HepG2 (cell line): ENCODE data around the gene PARP3. TPM values are rescaled to one million over a fixed set of nuclear protein-coding genes. Genes with fewer than 3 reads are reported as not detected.

ENCODE experiments used
- ATAC-seq: fragments of 200-7000 bp; cut with Tn5 transposase; 3 replicates; pipeline ENCODE4 v1.9.1; 2020; ENCODE audit warnings: mild to moderate bottlenecking, moderate library complexity
- BruUV-seq: library from RNA; stranded (reverse); fragments of 400-500 nt; replicated peaks from 2 replicates; lab custom pipeline; 2021; lab: Mats Ljungman, UMichigan
- CTCF ChIA-PET: fragments of 300-600 bp; formaldehyde crosslinking; extraction: SDS; loops from one replicate; lab custom pipeline; 2021; ENCODE audit warnings: low total read pairs, inconsistent platforms, low intra/inter-chr PET ratio; lab: Yijun Ruan, JAX
- POLR2A ChIA-PET: fragments of 350-600 bp; sonication (Branson Sonifier 250); formaldehyde crosslinking; loops from one replicate; lab custom pipeline; 2020; ENCODE audit warnings: antibody characterized with exemption, inconsistent platforms; lab: Yijun Ruan, JAX
- DNase-seq: peaks from one replicate; pipeline ENCODE4 v3.0.0-alpha.2; 2015; ENCODE audit warnings: low spot score
- FAIRE-seq: peaks from 3 replicates; lab custom pipeline; 2011; peaks lifted over from hg19 to GRCh38; lab: Jason Lieb, UNC
- H2AFZ ChIP-seq: one replicate; pipeline ENCODE4 v1.6.1; 2011; ENCODE audit warnings: low read length, inconsistent platforms
- H3K27ac ChIP-seq: fragments of 300-600 bp; 3 replicates; pipeline ENCODE4 v1.8.0; 2011; ENCODE audit warnings: mixed run types, mild to moderate bottlenecking, mixed read lengths, low read length, inconsistent platforms; ENCODE audit not compliant: insufficient read depth; ENCODE audit errors: extremely low read length
- H3K27me3 ChIP-seq, 2 experiments: fragments of 200-600 bp in 1 of 2; 2 replicates in 1 of 2; 3 replicates in 1 of 2; pipeline versions ENCODE4 v1.6.0 to v1.8.0; 2011; ENCODE audit warnings: low read length in 2 of 2, mild to moderate bottlenecking in 2 of 2, moderate library complexity in 2 of 2, inconsistent platforms in 1 of 2; ENCODE audit not compliant: insufficient read depth in 2 of 2, control insufficient read depth in 1 of 2
- H3K36me3 ChIP-seq, 2 experiments: fragments of 200-600 bp in 1 of 2; replicated peaks in 1 of 2; 2 replicates in 1 of 2; 3 replicates in 1 of 2; pipeline versions ENCODE4 v1.5.1 to v1.8.0; 2011; ENCODE audit warnings: low read length in 2 of 2, inconsistent platforms in 1 of 2; ENCODE audit not compliant: insufficient read depth in 2 of 2, control insufficient read depth in 1 of 2
- H3K4me1 ChIP-seq: 2 replicates; pipeline ENCODE4 v1.5.1; 2012; ENCODE audit warnings: low read length, inconsistent platforms; ENCODE audit not compliant: insufficient read depth
- H3K4me2 ChIP-seq: 2 replicates; pipeline ENCODE4 v1.6.0; 2011; ENCODE audit warnings: low read depth, low read length, inconsistent platforms
- H3K4me3 ChIP-seq, 3 experiments: fragments of 200-600 bp in 1 of 3; sonication (generic), shearing (Covaris generic) in 1 of 3; replicated peaks in 1 of 3; 2 replicates each; pipeline ENCODE4 v1.5.1; 2011 to 2016; ENCODE audit warnings: low read length in 3 of 3, inconsistent platforms in 2 of 3, low read depth in 2 of 3, mild to moderate bottlenecking in 2 of 3, control low read depth in 1 of 3, mixed read lengths in 1 of 3; ENCODE audit not compliant: insufficient read depth in 1 of 3
- H3K79me2 ChIP-seq: one replicate; pipeline ENCODE4 v1.6.1; 2011; ENCODE audit warnings: low read length, inconsistent platforms; ENCODE audit not compliant: insufficient read depth
- H3K9ac ChIP-seq: 2 replicates; pipeline ENCODE4 v1.6.0; 2011; ENCODE audit warnings: mild to moderate bottlenecking, low read depth, low read length, inconsistent platforms; ENCODE audit not compliant: insufficient read depth
- H3K9me3 ChIP-seq: 2 replicates; pipeline ENCODE4 v1.5.1; 2012; ENCODE audit warnings: mild to moderate bottlenecking, low read length
- H4K20me1 ChIP-seq: 2 replicates; pipeline ENCODE4 v1.6.0; 2011; ENCODE audit warnings: inconsistent platforms, mild to moderate bottlenecking, low read length, moderate library complexity; ENCODE audit not compliant: insufficient read depth
- ATAD3A ChIP-seq: sonication (generic); formaldehyde crosslinking; IDR thresholded peaks from 2 replicates; pipeline ENCODE4 v1.4.0; 2020; ENCODE audit warnings: missing genetic modification reagents
- KAT8 ChIP-seq: IDR thresholded peaks from 2 replicates; pipeline ENCODE4 v1.6.1; 2016; ENCODE audit warnings: missing genetic modification reagents, missing compliant biosample characterization
- NFIC ChIP-seq: IDR thresholded peaks from 2 replicates; pipeline ENCODE4 v1.6.1; 2012; ENCODE audit warnings: mild to moderate bottlenecking, low read length, inconsistent platforms
- ZBTB1 ChIP-seq: sonication (generic); formaldehyde crosslinking; IDR thresholded peaks from 2 replicates; pipeline ENCODE4 v1.4.0; 2020; ENCODE audit warnings: missing genetic modification reagents, borderline replicate concordance
- WGBS: methylation state at CpG from one replicate; pipeline ENCODE4 v1.1.6; 2017; ENCODE audit warnings: low lambda C conversion rate; 5-methylcytosine and 5-hydroxymethylcytosine counted together
- in situ Hi-C: cut with HindIII; loops from 2 replicates; pipeline ENCODE4 v1.10.0; 2017; ENCODE audit warnings: low pct_unique_long_range_greater_than_20kb; ENCODE audit not compliant: extremely low pct_ligation_motif_present
- intact Hi-C: fragments of 100-400 bp; cut with micrococcal nuclease; formaldehyde crosslinking; loops from one replicate; pipeline ENCODE4 v1.10.0; 2022; ENCODE audit not compliant: unreplicated experiment
- polyA plus RNA-seq, 8 experiments: library from polyadenylated mRNA; depleted of rRNA in 3 of 8; stranded (reverse) in 7 of 8; unstranded in 1 of 8; fragments of >200 nt; fragmentation: Illumina TruSeq in 4 of 8; extraction: Trizol in 4 of 8; gene quantifications; 2 replicates each; pipeline versions ENCODE4 v1.2.1 to v1.2.3, GENCODE V29; 2011 to 2016; ENCODE audit warnings: low read depth in 4 of 8, missing spikeins in 1 of 8, mixed read lengths in 1 of 8; ENCODE audit not compliant: insufficient read depth in 1 of 8
- total RNA-seq, 5 experiments: library from RNA; depleted of rRNA; stranded (reverse); fragments of >200 nt; fragmentation: Illumina TruSeq; extraction: Trizol; gene quantifications; 2 replicates each; pipeline ENCODE4 v1.2.3, GENCODE V29; 2016; ENCODE audit warnings: low read depth in 1 of 5
- TF ChIP-seq, protein P1 (sequence below): sonication (generic); formaldehyde crosslinking; IDR thresholded peaks from 2 replicates; pipeline ENCODE4 v1.8.0; 2022; ENCODE audit warnings: missing genetic modification reagents, mild to moderate bottlenecking, moderate library complexity, borderline replicate concordance
- TF ChIP-seq, protein P2 (sequence below): sonication (generic); formaldehyde crosslinking; IDR thresholded peaks from 2 replicates; pipeline ENCODE4 v1.4.0; 2020; ENCODE audit warnings: missing genetic modification reagents

Gene PARP3
- total and polyA plus RNA-seq, 2 of the 13 experiments (the other 11 are each of a cell fraction or from before 2014, with no cell fraction given), result 11.2 to 21.5 TPM

DNA sequence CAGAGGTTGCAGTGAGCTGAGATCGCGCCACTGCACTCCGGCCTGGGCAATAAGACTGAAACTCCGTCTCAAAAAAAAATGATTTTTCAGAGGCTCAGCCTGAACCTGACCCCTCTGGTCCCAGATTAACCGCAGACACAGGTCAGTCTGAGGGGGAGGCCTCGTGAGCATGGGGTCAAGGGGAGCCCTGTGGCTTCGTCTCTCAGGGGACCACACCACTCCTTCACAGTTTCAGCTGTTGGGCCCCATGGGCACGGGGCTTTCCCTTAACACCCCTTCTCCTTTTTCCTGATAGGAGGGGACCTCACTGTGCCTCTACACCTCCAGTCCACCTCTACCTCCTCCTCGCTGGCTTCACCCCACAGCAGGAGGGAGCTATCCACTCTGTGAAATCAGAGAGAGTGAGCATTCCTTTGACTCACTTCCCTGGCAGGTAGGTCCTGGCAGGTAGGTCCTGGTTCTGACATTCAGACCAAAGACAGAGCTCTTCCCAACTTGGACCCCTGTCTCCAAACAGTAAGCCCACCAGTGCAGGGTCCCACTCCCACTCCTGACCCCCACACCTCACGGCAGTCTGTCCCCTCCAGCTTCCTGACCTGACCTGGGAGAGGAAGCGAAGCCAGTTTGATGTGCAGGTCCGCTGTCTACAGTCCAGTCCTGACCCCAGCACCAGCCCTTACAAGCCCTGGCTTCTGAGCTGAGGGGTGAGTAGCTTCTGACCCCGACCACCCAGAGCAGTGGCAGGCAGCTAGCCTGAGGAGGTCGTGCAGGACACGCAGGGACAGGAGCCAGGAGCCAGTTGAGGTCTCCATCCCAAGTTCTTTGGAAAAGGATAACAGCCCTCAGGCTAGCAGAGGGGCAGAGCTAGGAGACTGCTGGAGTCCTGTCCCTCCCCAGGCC lies 9.4 kb upstream of the PARP3 start:
- Histone ChIP-seq H3K4me1 (no peaks in the 10 kb centered on the region), H3K9ac (no peak overlapping the region), H3K4me3 (no peak overlapping the region), H3K27ac (no peak overlapping the region), H2AFZ (no peak overlapping the region), H3K36me3 (peaks cover 18 to 48% of the 10 kb centered on the region in 2 experiments; a peak in 4 of 5 replicates), H3K4me2 (no peak overlapping the region), H4K20me1 (no peaks in the 10 kb centered on the region), H3K27me3 (no peaks in the 10 kb centered on the region), H3K79me2 (no peaks in the 10 kb centered on the region), H3K9me3 (no peaks in the 10 kb centered on the region)
- FAIRE-seq (no peak), DNase-seq (no peak), ATAC-seq (no peak)
- TF ChIP-seq ATAD3A (CRISPR knock-in tag) (no peak), ZBTB1 (CRISPR knock-in tag) (no peak), KAT8 (CRISPR knock-in tag) (no peak), NFIC (no peak)
- TF ChIP-seq, protein P1, sequence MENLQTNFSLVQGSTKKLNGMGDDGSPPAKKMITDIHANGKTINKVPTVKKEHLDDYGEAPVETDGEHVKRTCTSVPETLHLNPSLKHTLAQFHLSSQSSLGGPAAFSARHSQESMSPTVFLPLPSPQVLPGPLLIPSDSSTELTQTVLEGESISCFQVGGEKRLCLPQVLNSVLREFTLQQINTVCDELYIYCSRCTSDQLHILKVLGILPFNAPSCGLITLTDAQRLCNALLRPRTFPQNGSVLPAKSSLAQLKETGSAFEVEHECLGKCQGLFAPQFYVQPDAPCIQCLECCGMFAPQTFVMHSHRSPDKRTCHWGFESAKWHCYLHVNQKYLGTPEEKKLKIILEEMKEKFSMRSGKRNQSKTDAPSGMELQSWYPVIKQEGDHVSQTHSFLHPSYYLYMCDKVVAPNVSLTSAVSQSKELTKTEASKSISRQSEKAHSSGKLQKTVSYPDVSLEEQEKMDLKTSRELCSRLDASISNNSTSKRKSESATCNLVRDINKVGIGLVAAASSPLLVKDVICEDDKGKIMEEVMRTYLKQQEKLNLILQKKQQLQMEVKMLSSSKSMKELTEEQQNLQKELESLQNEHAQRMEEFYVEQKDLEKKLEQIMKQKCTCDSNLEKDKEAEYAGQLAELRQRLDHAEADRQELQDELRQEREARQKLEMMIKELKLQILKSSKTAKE (CRISPR knock-in tag), result no peak
- TF ChIP-seq, protein P2, sequence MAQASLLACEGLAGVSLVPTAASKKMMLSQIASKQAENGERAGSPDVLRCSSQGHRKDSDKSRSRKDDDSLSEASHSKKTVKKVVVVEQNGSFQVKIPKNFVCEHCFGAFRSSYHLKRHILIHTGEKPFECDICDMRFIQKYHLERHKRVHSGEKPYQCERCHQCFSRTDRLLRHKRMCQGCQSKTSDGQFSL, result no peak
- 97% methylated on average over 10 of the region's 15 CpGs for WGBS
- in situ Hi-C loops (no loop called here), intact Hi-C loops (no loop called here)
- ChIA-PET POLR2A (interaction anchor here (0.7 to 3.3 kb wide), 4 partner anchors 9 to 63 kb away, joined by 3 to 15 read pairs (median 6); partner anchors contain the start of genes RPL29 and RRP9), CTCF (no interaction called here)
- no TSS peak for BruUV-seq
